ENCODE data around the gene DNTT. TPM values are rescaled to one million over a fixed set of nuclear protein-coding genes. Genes with fewer than 3 reads are reported as not detected.

DNTT gene
- total RNA-seq, 1 donor from 2014 or later: not detected

- peak; percentile 93 for DNase-seq (ENCODE audit: low spot score)
- ATAC-seq: peak; percentile 84
These were observed 28.4 kb upstream of the DNTT start for GRCh38 chr10:96275685-96276418.

GRCh38 chr10:96276426-96276825, 27.8 kb upstream of the DNTT start:
- no peak for DNase-seq (ENCODE audit: low spot score)
- ATAC-seq: no peak

- ATAC-seq (no peak), DNase-seq (ENCODE audit: low spot score) (no peak)
These were observed 27.4 kb upstream of the DNTT start for GRCh38 chr10:96276831-96277230.

- DNase-seq (ENCODE audit: low spot score): no peak
- ATAC-seq: no peak
These were observed 25.0 kb upstream of the DNTT start for GRCh38 chr10:96279191-96279641.

GRCh38 chr10:96280859-96281258, 23.4 kb upstream of the DNTT start:
- ATAC-seq (no peak), DNase-seq (ENCODE audit: low spot score) (no peak)

GRCh38 chr10:96281444-96282029, 22.7 kb upstream of the DNTT start:
- DNase-seq (ENCODE audit: low spot score) (no peak), ATAC-seq (no peak)

GRCh38 chr10:96283351-96283750, 20.9 kb upstream of the DNTT start:
- ATAC-seq: peak; percentile 26
- DNase-seq (ENCODE audit: low spot score): no peak

- ATAC-seq (no peak), DNase-seq (ENCODE audit: low spot score) (no peak)
These were observed 20.5 kb upstream of the DNTT start for GRCh38 chr10:96283756-96284155.

GRCh38 chr10:96285331-96285752, 18.9 kb upstream of the DNTT start:
- peak; percentile 83 for DNase-seq (ENCODE audit: low spot score)
- ATAC-seq: peak; percentile 88

- ATAC-seq: peak; percentile 69
- no peak for DNase-seq (ENCODE audit: low spot score)
These were observed 16.7 kb upstream of the DNTT start for GRCh38 chr10:96287392-96288105.

- no peak for DNase-seq (ENCODE audit: low spot score)
- ATAC-seq: peak; percentile 42
These were observed 16.0 kb upstream of the DNTT start for GRCh38 chr10:96288151-96288621.

- no peak for DNase-seq (ENCODE audit: low spot score)
- ATAC-seq: no peak
These were observed 14.9 kb upstream of the DNTT start for GRCh38 chr10:96289218-96289910.

- ATAC-seq (no peak), DNase-seq (ENCODE audit: low spot score) (no peak)
These were observed 13.7 kb upstream of the DNTT start for GRCh38 chr10:96290368-96291133.

- peak; percentile 53 for DNase-seq (ENCODE audit: low spot score)
- peak; percentile 99 for ATAC-seq
These were observed 11.0 kb upstream of the DNTT start for GRCh38 chr10:96292971-96293920.

- DNase-seq (ENCODE audit: low spot score): no peak
- no peak for ATAC-seq
These were observed 8.8 kb upstream of the DNTT start for GRCh38 chr10:96295475-96295874.

- no peak for ATAC-seq
- no peak for DNase-seq (ENCODE audit: low spot score)
These were observed 6.7 kb upstream of the DNTT start for GRCh38 chr10:96297486-96297885.

- ATAC-seq: no peak
- DNase-seq (ENCODE audit: low spot score): no peak
These were observed 5.9 kb upstream of the DNTT start for GRCh38 chr10:96298362-96298761.

- no peak for DNase-seq (ENCODE audit: low spot score)
- no peak for ATAC-seq
These were observed 4.9 kb upstream of the DNTT start for GRCh38 chr10:96299383-96299782.

- ATAC-seq (no peak), DNase-seq (ENCODE audit: low spot score) (no peak)
These were observed 2.6 kb upstream of the DNTT start for GRCh38 chr10:96301616-96302015.
